SIG-M5 treated with dmso at 0.1 percent for 504 hours (cell line): ENCODE data around the gene G3BP1.
"Not testable (repeated sequence)": the region's sequence is repeated elsewhere in the genome, so short reads cannot be mapped to it uniquely, and the experiment has no call there.

Source experiments
- DNase-seq: peaks from one replicate; lab custom pipeline; 2025; ENCODE audit not compliant: unreplicated experiment; lab: John Stamatoyannopoulos, UW

The G3BP1 gene

GRCh38 chr5:151793358-151793757, 21.6 kb downstream of the G3BP1 start:
- no peak for DNase-seq

- no peak for DNase-seq
Measured at GRCh38 chr5:151795426-151795825, 23.7 kb downstream of the G3BP1 start.

DNA sequence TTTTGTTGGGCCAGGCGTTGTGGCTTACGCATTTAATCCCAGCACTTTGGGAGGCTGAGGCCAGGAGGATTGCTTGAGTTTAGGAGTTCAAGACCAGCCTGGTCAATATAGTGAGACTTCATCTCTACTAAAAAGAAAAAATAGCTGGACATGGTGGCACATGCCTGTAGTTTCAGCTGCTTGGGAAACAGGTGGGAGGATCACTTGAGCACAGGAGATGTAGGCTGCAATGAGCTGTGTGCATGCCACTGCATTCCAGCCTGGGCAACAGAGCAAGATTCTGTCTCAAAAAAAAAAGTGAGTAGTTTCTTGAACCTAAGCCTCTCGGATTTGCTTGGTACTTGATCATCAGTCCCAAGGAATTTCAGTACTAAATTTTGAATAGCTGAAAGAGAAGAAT, 26.9 kb downstream of the G3BP1 start:
- DNase-seq: no peak

- DNase-seq: no peak
Measured at GRCh38 chr5:151799407-151799806, 27.7 kb downstream of the G3BP1 start.

- DNase-seq: peak; percentile 34
Measured at GRCh38 chr5:151800532-151800931, 28.8 kb downstream of the G3BP1 start.

DNA sequence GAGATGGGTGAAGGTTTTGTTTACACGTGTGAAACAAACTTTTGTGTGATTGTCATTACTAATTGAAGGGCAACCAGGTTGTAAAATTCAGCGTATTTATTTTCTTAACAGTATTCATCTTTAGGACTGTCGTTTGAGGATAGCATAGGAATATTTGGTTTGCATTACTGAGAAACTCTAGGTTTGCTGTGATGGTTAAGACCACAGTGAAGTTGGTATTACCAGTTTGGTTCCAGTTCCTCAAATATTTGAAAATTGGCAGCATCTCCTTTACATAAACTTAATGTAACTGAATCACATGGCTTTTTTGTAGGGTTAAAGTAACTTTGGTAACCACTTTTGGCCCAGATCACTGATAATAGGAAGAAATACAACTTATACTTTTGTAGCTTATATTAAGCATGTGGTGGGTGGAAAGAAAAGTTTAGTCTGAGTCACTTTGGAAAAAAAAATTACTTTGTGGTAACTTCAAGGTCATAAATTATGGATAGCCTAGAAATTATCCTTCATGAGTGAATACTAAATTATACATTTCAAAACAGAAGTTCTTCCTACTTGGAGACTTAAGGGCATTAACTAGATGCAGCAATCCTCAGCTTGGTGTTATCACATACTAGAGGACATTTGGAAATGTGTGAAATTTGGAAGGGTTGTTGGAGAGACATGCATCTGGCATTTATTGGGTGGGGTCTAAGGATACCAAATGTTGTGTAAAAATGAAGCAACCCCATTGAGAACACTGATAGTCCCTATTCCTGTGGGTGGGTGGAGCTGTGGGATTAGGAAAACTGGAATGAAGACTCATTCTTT, 33.9 kb downstream of the G3BP1 start:
- no peak for DNase-seq

GRCh38 chr5:151808451-151809169, 36.9 kb downstream of the G3BP1 start:
- DNase-seq: no peak

DNA sequence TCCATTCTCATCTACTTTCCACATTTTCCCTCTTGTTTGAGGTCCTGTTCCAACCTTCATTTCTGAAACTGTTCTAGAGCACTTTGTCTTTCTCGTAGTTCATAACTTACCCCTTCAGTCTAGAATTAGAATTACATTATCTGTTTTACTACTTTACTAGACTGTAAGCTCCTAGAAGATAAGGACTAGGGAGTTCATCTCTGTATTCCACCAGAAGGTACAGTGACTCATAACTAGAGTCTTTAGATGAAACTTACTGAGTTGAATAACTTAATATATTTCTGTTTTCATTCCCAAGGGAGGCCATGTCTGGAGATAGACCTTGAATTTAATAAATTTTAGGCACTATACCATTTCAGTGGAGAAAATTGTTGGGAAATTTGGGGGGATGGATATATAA, 38.7 kb downstream of the G3BP1 start:
- peak; percentile 8 for DNase-seq

DNA sequence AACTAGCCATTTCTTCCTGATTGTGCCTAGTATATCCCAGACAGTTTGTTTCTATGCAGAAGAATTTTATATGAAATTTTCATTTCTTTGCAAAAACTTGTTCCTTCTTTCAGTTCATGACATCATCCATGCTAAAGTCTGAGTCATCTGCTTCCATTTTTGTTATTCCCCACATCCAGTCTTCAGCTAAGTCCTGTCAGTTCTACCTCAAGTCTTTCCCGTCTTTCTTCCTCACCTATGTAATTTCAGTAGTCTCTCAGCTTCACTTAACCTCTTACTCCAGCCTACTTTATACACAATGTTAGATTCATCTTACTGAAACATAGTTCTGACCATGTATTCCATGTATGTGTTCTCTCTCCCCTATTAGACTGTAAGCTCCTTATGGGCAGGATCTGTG, 39.1 kb downstream of the G3BP1 start:
- DNase-seq: no peak

DNA sequence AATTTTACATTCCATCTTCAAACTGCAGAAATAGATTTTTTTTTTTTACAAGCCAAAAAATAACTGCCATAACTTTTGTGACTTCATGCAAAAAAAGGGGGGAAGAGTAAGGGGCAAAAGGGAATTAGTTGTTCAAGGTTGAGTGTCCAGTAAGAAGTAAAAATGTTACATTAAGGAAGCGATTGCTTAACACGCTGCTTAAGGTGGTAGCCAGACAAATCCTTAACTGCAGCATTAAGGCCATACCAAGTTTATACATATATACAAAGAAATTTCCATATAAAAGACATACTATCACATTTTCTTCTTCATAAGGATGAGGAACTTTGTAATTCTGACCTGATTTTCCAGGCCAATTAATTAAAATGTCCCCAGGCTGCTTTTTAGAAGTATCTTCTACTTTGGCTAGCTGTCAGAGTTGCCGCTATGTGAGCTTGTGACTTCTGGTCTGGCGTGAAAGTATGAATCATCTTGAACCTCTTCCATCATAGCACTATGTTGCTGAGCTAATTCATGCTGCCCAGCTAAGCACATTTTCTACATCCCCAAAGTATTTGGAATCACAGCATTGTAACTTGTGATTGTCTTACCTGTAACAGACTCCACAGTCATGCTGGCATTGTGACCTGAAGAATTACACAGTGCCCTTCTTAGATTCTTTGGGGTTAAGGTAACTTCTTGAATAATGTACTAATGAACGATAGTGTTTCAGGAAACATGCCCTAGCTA, 40.0 kb downstream of the G3BP1 start:
- DNase-seq: no peak

DNA sequence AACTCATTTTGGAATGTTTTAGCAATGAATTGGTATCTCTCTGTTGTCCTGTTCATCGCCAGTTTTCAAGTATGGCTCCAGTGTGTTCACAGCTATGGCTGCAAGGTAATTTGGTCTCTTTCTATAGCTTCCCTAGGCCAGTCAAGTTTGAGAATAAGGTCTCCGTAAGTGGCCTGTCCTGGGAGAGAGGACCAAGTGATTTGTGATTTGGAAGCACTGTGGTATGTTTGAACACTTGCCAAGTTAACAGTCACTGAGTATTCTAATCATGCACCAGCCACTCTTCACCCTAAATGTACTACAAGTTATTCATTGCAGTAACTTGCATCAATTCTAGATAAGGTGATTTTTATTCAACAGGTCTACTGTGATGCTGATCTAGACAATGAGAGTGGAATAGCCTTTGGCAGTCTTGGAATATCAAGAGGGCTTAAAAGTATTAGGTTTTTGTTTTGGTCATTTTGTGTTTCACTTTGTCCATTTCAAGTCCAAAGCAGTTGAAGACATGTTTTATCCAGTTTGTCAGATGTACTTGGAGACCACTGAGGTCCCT, 41.1 kb downstream of the G3BP1 start:
- DNase-seq: no peak

DNA sequence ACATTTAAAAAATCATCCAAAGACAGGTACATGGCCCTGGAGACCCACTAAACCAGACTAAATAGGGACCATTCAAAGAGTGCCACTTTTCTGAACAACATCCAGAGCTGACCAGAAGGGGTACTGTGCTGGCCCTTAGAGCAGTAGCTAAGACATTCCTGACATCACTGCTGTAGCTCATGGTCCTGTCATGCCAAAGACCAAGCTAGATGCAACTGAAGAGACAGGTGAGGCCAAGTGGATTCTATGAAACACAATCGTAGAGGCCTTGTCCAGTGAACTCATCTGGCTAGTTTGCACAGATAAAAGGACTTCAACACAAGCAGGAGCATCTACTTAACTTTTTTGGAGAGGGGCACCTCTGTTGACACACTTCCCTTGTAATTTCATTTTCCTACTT, 43.3 kb downstream of the G3BP1 start:
- DNase-seq: no peak

- no peak for DNase-seq
Measured at GRCh38 chr5:151819830-151820229, 48.1 kb downstream of the G3BP1 start.

DNA sequence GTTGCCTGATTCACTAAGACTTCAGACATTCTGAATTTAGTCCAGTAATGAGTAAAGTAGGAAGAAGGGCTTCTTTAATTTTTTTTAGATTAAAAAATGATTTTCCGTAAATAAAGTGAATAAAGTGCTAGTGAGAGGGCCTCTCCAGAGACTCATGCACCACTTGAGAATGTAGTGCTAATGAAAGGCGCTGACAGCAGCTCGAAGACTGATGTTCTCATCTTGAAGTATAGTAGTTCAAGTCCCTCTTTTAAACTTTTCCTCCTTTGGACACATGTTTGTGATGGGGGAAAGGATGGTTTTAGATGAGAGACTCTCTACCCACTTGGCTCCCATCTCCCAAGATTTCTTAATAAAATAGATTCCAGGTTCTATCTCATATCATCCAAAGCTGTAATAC, 48.5 kb downstream of the G3BP1 start:
- DNase-seq: no peak

GRCh38 chr5:151820903-151821302, 49.1 kb downstream of the G3BP1 start:
- DNase-seq: no peak

DNA sequence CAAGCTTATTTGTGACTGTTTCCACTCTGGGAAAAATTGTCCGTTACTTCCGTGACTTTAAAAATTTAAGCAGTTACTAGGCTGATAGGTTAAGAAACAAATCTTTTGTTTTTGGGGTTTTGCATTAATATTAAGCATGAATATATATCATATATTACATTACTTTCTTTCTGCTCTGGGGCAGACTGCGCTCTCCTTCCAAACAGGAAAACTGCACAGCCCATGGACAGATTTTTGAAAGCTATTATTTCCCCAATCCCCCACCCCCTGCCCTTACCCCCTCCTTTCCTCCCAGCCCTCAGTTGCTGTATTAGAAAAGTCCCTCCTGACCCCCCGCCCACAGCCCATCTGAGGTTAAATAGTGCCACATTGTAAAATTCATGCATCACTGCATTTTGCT, 50.4 kb downstream of the G3BP1 start:
- DNase-seq: no peak

- peak; percentile 65 for DNase-seq
Measured at GRCh38 chr5:151825445-151825844, 53.7 kb downstream of the G3BP1 start.

DNA sequence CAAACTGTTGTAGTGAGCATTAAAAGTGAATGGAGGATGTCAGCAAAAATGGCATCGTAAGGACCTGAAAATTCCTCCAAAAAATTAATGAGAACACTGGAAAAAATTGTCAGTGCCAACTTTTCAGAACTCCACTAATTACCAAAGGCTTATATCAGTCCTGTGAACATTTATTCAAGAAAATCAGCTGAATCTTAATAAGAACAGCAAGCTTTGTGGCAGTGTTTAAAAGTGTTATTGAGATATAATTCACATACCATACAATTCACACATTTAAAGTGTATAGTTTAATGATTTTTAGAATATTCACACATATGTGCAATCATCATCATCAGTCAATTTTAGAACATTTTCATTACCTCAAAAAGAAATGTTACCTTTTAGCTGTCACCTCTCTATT, 57.6 kb downstream of the G3BP1 start:
- DNase-seq: no peak

DNA sequence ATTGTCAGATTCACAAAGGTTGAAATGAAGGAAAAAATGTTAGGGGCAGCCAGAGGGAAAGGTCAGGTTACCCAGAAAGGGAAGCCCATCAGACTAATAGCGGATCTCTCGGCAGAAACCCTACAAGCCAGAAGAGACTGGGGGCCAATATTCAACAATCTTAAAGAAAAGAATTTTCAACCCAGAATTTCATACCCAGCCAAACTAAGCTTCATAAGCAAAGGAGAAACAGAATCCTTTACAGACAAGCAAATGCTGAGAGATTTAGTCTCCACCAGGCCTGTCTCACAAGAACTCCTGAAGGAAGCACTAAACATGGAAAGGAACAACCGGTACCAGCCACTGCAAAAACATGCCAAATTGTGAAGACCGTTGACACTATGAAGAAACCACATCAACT, 61.1 kb downstream of the G3BP1 start:
- DNase-seq: not testable (repeated sequence)

DNA sequence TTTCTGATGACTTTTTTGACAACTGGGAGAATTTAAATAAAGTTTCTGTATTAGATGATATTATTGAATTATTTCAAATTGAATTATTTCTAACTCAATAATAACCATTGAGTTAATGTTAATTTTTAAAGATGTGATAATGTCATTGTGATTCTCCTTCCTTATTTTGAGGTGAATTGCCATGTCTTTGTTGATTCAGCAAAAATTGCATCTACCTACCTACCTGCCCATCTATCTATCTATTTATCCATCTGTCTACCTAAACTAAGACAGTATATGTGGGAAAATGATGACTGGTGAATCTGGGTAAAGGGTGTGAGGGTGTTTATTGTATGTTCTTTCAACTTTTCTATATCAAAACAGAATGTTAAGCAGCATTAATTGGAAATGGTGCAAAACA, 75.0 kb downstream of the G3BP1 start:
- DNase-seq: no peak

GRCh38 chr5:151847871-151848270, 76.1 kb downstream of the G3BP1 start:
- DNase-seq: no peak

- DNase-seq: no peak
Measured at GRCh38 chr5:151855701-151856100, 83.9 kb downstream of the G3BP1 start.
